ENCODE results near the gene XCL2. TPM values are rescaled to one million over a fixed set of nuclear protein-coding genes. Genes with fewer than 3 reads are reported as not detected.

XCL2 gene
- total RNA-seq, 4 donors from 2014 or later: 1.7 to 4.5 TPM; not detected in 2

- intact Hi-C loops (cut with DNase I; ENCODE audit: low total_unique reads): no loop called here
- H3K27me3 ChIP-seq: no peaks in the 10 kb centered on the region
- DNase-seq: no peak
- WGBS, 2 donors (ENCODE audit: low coverage in 1 of 2): 21 to 38% methylated on average over 1 of the region's 1 CpG
- in situ Hi-C loops (cut with MboI; ENCODE audit: low pct_ligation_motif_present in 1 of 4, low pct_unique_long_range_greater_than_20kb in 1 of 4, low sequenced_read_pairs in 3 of 4): no loop called here
- H3K36me3 ChIP-seq: no peaks in the 10 kb centered on the region
- peak overlapping the region; percentile 7 to 60 (median 54) for H3K27ac ChIP-seq
- TF ChIP-seq POLR2A (IDR thresholded peaks at IDR 0.05): no peak
- no peak for TF ChIP-seq CTCF (IDR thresholded peaks at IDR 0.05)
- no peak for TF ChIP-seq EP300 (IDR thresholded peaks at IDR 0.05; ENCODE audit: low read depth)
- peak in 1 of 3 donors; percentile 10 for TF ChIP-seq POLR2AphosphoS5 (IDR thresholded peaks at IDR 0.05)
- H3K4me3 ChIP-seq: no peak overlapping the region
- H3K9me3 ChIP-seq: no peaks in the 10 kb centered on the region
- H3K4me1 ChIP-seq: peaks cover 5 to 50% (median 23%) of the 10 kb centered on the region in 4 donors
Observed at GRCh38 chr1:168491527-168492164, 52.2 kb downstream of the XCL2 start.

Other genes starting within 250 kb of the XCL2 start
- gene XCL1, start 32.6 kb upstream of the XCL2 start, total RNA-seq: under 1 TPM in 1 of 4 donors, not detected in 3; 0.32 TPM
- 100 to 1,000 TPM in 1 of 4 donors, 10 to 100 TPM in 3; 25.8 to 122 (median 59.8) TPM for gene DPT, start 185.2 kb upstream of the XCL2 start, total RNA-seq